ENCODE measurements around the gene ZC3H18.

DNA sequence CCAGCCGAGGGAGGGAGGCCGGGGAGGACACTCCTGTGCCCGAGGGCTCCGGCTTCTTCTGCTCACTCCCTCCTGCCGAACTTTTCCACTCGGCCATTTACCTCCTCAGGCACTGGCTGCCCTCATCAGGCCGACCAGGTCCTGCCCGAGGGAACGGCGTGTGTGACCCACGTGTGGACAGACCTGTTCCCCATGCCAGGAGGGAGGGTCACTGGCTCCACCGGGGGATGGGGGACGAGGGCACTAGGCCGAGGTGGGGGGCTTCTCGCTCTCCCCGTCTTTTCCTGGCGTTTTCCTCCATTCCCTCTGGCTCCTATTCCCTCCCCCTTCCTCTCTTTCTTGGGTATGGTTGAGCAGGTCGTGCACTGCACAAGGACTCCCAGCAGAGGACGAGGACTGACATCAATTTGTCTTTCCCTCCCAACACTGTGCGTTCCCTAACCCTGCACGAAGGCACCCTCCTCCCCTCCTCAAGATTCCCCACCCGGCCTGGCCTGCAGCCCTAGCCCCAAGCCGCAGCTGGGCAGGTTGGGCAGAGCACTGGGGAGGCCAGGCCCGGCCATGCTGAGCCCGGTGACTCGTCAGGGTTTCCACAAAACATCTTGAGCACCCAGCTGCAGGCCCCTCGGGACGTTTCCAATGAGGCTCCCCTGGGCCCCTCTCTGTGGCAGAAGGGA is 64.9 kb downstream of the ZC3H18 start:
- TF ChIP-seq, protein P1, sequence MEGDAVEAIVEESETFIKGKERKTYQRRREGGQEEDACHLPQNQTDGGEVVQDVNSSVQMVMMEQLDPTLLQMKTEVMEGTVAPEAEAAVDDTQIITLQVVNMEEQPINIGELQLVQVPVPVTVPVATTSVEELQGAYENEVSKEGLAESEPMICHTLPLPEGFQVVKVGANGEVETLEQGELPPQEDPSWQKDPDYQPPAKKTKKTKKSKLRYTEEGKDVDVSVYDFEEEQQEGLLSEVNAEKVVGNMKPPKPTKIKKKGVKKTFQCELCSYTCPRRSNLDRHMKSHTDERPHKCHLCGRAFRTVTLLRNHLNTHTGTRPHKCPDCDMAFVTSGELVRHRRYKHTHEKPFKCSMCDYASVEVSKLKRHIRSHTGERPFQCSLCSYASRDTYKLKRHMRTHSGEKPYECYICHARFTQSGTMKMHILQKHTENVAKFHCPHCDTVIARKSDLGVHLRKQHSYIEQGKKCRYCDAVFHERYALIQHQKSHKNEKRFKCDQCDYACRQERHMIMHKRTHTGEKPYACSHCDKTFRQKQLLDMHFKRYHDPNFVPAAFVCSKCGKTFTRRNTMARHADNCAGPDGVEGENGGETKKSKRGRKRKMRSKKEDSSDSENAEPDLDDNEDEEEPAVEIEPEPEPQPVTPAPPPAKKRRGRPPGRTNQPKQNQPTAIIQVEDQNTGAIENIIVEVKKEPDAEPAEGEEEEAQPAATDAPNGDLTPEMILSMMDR (IDR thresholded peaks at IDR 0.05), result no peak
- TF ChIP-seq POLR2A (IDR thresholded peaks at IDR 0.05), result no peak

Data from right lobe of liver (tissue), 4 donors.